GM19239 (cell line): ENCODE results near the gene WDR70.
"Not testable (repeated sequence)": the region's sequence is repeated elsewhere in the genome, so short reads cannot be mapped to it uniquely, and the experiment has no call there.

Source experiments
- DNase-seq: peaks from one replicate; pipeline ENCODE4 v3.0.0; 2011; ENCODE audit warnings: low spot score; ENCODE audit not compliant: insufficient read length
- FAIRE-seq: peaks from 2 replicates; lab custom pipeline; 2011; peaks lifted over from hg19 to GRCh38; lab: Jason Lieb, UNC

Gene WDR70

GRCh38 chr5:37506241-37506640 lies 127.1 kb downstream of the WDR70 start:
- no peak for FAIRE-seq
- DNase-seq = no peak

GRCh38 chr5:37506722-37507121 lies 127.6 kb downstream of the WDR70 start:
- DNase-seq = no peak
- no peak for FAIRE-seq

- FAIRE-seq (no peak), DNase-seq (no peak)
These were observed 132.5 kb downstream of the WDR70 start for GRCh38 chr5:37511646-37512045.

- DNase-seq (no peak), FAIRE-seq (no peak)
These were observed 135.8 kb downstream of the WDR70 start for GRCh38 chr5:37514946-37515345.

GRCh38 chr5:37517686-37518085 lies 138.6 kb downstream of the WDR70 start:
- FAIRE-seq (no peak), DNase-seq (no peak)

GRCh38 chr5:37518356-37518755 lies 139.2 kb downstream of the WDR70 start:
- not testable (repeated sequence) for DNase-seq, FAIRE-seq

GRCh38 chr5:37519304-37519703 lies 140.2 kb downstream of the WDR70 start:
- DNase-seq = no peak

GRCh38 chr5:37519807-37520206 lies 140.7 kb downstream of the WDR70 start:
- FAIRE-seq = no peak

More at GRCh38 chr5:37519304-37519703, 140.2 kb downstream of the WDR70 start:
- no peak for FAIRE-seq

GRCh38 chr5:37520811-37521210 lies 141.7 kb downstream of the WDR70 start:
- DNase-seq (no peak), FAIRE-seq (peak; percentile 70)

More at GRCh38 chr5:37519807-37520206, 140.7 kb downstream of the WDR70 start:
- DNase-seq = no peak

- DNase-seq = no peak
These were observed 154.0 kb downstream of the WDR70 start for GRCh38 chr5:37532976-37533740.

GRCh38 chr5:37533851-37534250 lies 154.7 kb downstream of the WDR70 start:
- FAIRE-seq (no peak), DNase-seq (no peak)

More at GRCh38 chr5:37532976-37533740, 154.0 kb downstream of the WDR70 start:
- FAIRE-seq = no peak

GRCh38 chr5:37539459-37539858 lies 160.3 kb downstream of the WDR70 start:
- DNase-seq (no peak), FAIRE-seq (no peak)

- FAIRE-seq (no peak), DNase-seq (no peak)
These were observed 164.1 kb downstream of the WDR70 start for GRCh38 chr5:37543216-37543615.

GRCh38 chr5:37549411-37549810 lies 170.3 kb downstream of the WDR70 start:
- FAIRE-seq (no peak), DNase-seq (no peak)

GRCh38 chr5:37552161-37552560 lies 173.0 kb downstream of the WDR70 start:
- no peak for DNase-seq
- no peak for FAIRE-seq

- FAIRE-seq (no peak), DNase-seq (no peak)
These were observed 173.9 kb downstream of the WDR70 start for GRCh38 chr5:37552770-37553719.

- DNase-seq (no peak), FAIRE-seq (no peak)
These were observed 174.7 kb downstream of the WDR70 start for GRCh38 chr5:37553720-37554404.

GRCh38 chr5:37554405-37554739 lies 175.3 kb downstream of the WDR70 start:
- no peak for FAIRE-seq
- DNase-seq = no peak

GRCh38 chr5:37554938-37555337 lies 175.8 kb downstream of the WDR70 start:
- FAIRE-seq (no peak), DNase-seq (peak; percentile 6)

GRCh38 chr5:37557734-37558293 lies 178.7 kb downstream of the WDR70 start:
- DNase-seq (no peak), FAIRE-seq (no peak)
